ENCODE results near the gene CUBN.
"Not testable (repeated sequence)": the region's sequence is repeated elsewhere in the genome, so short reads cannot be mapped to it uniquely, and the experiment has no call there.

Gene CUBN

GRCh38 chr10:17022466-17022825, 107.2 kb downstream of the CUBN start:
- H3K9ac ChIP-seq = no peak overlapping the region
- H3K27me3 ChIP-seq (ENCODE audit: control insufficient read depth, insufficient read depth, low read length) = no peaks in the 10 kb centered on the region
- H3K79me2 ChIP-seq = no peaks in the 10 kb centered on the region
- H3K4me2 ChIP-seq (ENCODE audit: low read length) = no peak overlapping the region
- no peak overlapping the region for H3K27ac ChIP-seq
- no peaks in the 10 kb centered on the region for H3K36me3 ChIP-seq (ENCODE audit: control insufficient read depth, insufficient read depth, low read length)
- no peak overlapping the region for H2AFZ ChIP-seq
- no peaks in the 10 kb centered on the region for H3K9me3 ChIP-seq (ENCODE audit: control insufficient read depth, low read length)
- H3K4me1 ChIP-seq = no peaks in the 10 kb centered on the region
- no peak for TF ChIP-seq CTCF (IDR thresholded peaks at IDR 0.05)
- no peak overlapping the region for H3K4me3 ChIP-seq (ENCODE audit: low read depth, low read length)

GRCh38 chr10:17021656-17022465, 107.8 kb downstream of the CUBN start:
- Histone ChIP-seq H3K4me2 (ENCODE audit: low read length) (no peak overlapping the region), H3K4me3 (ENCODE audit: low read depth, low read length) (no peak overlapping the region), H2AFZ (no peak overlapping the region), H3K27ac (no peak overlapping the region), H3K4me1 (no peaks in the 10 kb centered on the region), H3K36me3 (ENCODE audit: control insufficient read depth, insufficient read depth, low read length) (no peaks in the 10 kb centered on the region), H3K9ac (no peak overlapping the region), H3K79me2 (no peaks in the 10 kb centered on the region), H3K27me3 (ENCODE audit: control insufficient read depth, insufficient read depth, low read length) (no peaks in the 10 kb centered on the region), H3K9me3 (ENCODE audit: control insufficient read depth, low read length) (no peaks in the 10 kb centered on the region)
- TF ChIP-seq CTCF (IDR thresholded peaks at IDR 0.05) = no peak

GRCh38 chr10:17019696-17020095, 109.9 kb downstream of the CUBN start:
- H3K36me3 ChIP-seq (ENCODE audit: control insufficient read depth, insufficient read depth, low read length) = no peaks in the 10 kb centered on the region
- H3K27ac ChIP-seq = no peak overlapping the region
- no peaks in the 10 kb centered on the region for H3K27me3 ChIP-seq (ENCODE audit: control insufficient read depth, insufficient read depth, low read length)
- H3K9ac ChIP-seq = no peak overlapping the region
- TF ChIP-seq CTCF (IDR thresholded peaks at IDR 0.05) = no peak
- H2AFZ ChIP-seq = no peak overlapping the region
- no peaks in the 10 kb centered on the region for H3K4me1 ChIP-seq
- H3K79me2 ChIP-seq = no peaks in the 10 kb centered on the region
- H3K9me3 ChIP-seq (ENCODE audit: control insufficient read depth, low read length) = no peaks in the 10 kb centered on the region
- no peak overlapping the region for H3K4me2 ChIP-seq (ENCODE audit: low read length)
- no peak overlapping the region for H3K4me3 ChIP-seq (ENCODE audit: low read depth, low read length)

GRCh38 chr10:17013131-17013983, 116.3 kb downstream of the CUBN start:
- H3K4me1 ChIP-seq; H3K9ac ChIP-seq; H3K4me2 ChIP-seq (ENCODE audit: low read length); H3K4me3 ChIP-seq (ENCODE audit: low read depth, low read length); H2AFZ ChIP-seq; H3K36me3 ChIP-seq (ENCODE audit: control insufficient read depth, insufficient read depth, low read length); H3K27ac ChIP-seq; H3K27me3 ChIP-seq (ENCODE audit: control insufficient read depth, insufficient read depth, low read length); H3K79me2 ChIP-seq; H3K9me3 ChIP-seq (ENCODE audit: control insufficient read depth, low read length): not testable (repeated sequence)

GRCh38 chr10:17012731-17013130, 116.9 kb downstream of the CUBN start:
- not testable (repeated sequence) for H3K36me3 ChIP-seq (ENCODE audit: control insufficient read depth, insufficient read depth, low read length); H3K4me3 ChIP-seq (ENCODE audit: low read depth, low read length); H3K9ac ChIP-seq; H3K27me3 ChIP-seq (ENCODE audit: control insufficient read depth, insufficient read depth, low read length); H2AFZ ChIP-seq; H3K9me3 ChIP-seq (ENCODE audit: control insufficient read depth, low read length); H3K27ac ChIP-seq; H3K4me1 ChIP-seq; H3K79me2 ChIP-seq; H3K4me2 ChIP-seq (ENCODE audit: low read length)

All from parathyroid adenoma (tissue), 2 donors.